ENCODE data around the gene MAP4K5. TPM values are rescaled to one million over a fixed set of nuclear protein-coding genes. Genes with fewer than 3 reads are reported as not detected.
"Not testable (repeated sequence)": the region's sequence is repeated elsewhere in the genome, so short reads cannot be mapped to it uniquely, and the experiment has no call there.

MAP4K5 gene
- total RNA-seq, 1 experiment from 2014 or later, result 42.8 TPM

DNA sequence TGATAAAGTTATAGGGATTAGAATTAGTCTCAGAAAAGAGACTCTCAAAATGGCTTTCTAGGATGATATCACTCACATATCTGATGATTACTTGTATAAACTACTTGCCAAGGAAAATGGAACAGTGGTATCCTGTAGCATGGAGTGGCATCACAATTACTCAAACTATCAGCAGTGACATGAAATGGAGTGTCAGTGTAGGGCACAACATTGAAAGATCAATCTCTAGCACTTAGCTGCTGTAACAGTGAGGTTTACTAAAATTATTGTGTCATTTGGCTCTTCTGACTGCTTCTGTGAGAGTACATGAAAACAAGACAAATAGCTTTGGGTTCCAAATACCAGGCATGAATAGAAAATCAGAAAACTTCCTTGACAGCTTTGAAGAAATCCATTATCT is 6.7 kb upstream of the MAP4K5 start:
- Mint-ChIP-seq H3K36me3 (peaks cover 21% of the 10 kb centered on the region), H3K4me3 (no peak overlapping the region), H3K27ac (no peak overlapping the region), H3K4me1 (peaks cover 4% of the 10 kb centered on the region; the same call in 1 of the 2 replicates), H3K27me3 (ENCODE audit: low read depth) (no peaks in the 10 kb centered on the region; the same call in 1 of the 2 replicates), H3K9me3 (peaks cover 23% of the 10 kb centered on the region)
- TF ChIP-seq HMGXB4 (CRISPR knock-in tag; IDR thresholded peaks at IDR 0.05) (no peak), EMX1 (CRISPR knock-in tag; IDR thresholded peaks at IDR 0.05) (no peak), GTF2I (CRISPR knock-in tag; conservative IDR thresholded peaks at IDR 0.05) (no peak), MXD4 (CRISPR knock-in tag; IDR thresholded peaks at IDR 0.05; ENCODE audit: borderline replicate concordance) (no peak)
- TF ChIP-seq, protein P1, sequence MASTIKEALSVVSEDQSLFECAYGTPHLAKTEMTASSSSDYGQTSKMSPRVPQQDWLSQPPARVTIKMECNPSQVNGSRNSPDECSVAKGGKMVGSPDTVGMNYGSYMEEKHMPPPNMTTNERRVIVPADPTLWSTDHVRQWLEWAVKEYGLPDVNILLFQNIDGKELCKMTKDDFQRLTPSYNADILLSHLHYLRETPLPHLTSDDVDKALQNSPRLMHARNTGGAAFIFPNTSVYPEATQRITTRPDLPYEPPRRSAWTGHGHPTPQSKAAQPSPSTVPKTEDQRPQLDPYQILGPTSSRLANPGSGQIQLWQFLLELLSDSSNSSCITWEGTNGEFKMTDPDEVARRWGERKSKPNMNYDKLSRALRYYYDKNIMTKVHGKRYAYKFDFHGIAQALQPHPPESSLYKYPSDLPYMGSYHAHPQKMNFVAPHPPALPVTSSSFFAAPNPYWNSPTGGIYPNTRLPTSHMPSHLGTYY (CRISPR knock-in tag; IDR thresholded peaks at IDR 0.05), result no peak
- ATAC-seq (no peak), DNase-seq (ENCODE audit: low spot score) (no peak)
- ChIA-PET POLR2A (no interaction called here), CTCF (no interaction called here)

DNA sequence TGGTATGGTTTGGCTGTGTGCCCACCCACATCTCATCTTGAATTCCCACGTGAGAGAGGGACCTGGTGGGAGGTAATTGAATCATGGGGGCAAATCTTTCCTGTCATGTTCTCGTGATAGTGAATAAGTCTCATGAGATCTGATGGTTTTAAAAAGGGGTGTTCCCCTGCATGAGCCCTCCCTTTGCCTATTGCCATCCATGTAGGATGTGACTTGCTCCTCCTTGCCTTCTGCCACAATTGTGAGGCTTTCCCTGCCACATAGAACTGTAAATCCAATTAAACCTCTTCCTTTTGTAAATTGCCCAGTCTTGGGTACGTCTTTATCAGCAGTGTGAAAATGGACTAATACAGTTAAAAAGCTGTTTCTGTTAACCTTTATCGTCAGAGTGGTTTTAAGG is 5.7 kb upstream of the MAP4K5 start:
- H3K27me3 Mint-ChIP-seq (ENCODE audit: low read depth); POLR2A ChIA-PET; H3K27ac Mint-ChIP-seq; H3K4me3 Mint-ChIP-seq; ATAC-seq; H3K4me1 Mint-ChIP-seq; CTCF ChIA-PET; DNase-seq (ENCODE audit: low spot score): not testable (repeated sequence)
- peaks cover 21% of the 10 kb centered on the region for H3K36me3 Mint-ChIP-seq
- peaks cover 23% of the 10 kb centered on the region for H3K9me3 Mint-ChIP-seq

DNA sequence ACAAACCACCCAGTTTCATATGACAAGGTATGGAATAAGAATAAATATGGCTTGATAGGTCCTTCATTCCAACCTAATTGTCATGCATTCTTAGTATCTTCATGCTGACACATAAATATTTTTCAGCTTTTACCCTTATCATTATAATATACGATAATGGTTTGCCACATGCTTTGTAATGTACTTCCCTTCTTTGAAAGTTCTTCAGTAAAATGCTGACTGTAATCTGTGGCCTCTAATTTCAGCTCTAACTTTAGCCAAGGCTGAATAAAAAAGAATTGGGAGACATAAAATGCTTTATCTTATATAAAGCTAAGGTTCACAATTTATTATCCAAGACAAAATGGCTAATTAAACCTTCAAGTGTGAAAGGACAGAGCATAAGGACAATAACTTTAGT is 2.6 kb upstream of the MAP4K5 start:
- H3K27ac Mint-ChIP-seq, result no peak overlapping the region
- no peaks in the 10 kb centered on the region; the same call in 1 of the 2 replicates for H3K27me3 Mint-ChIP-seq (ENCODE audit: low read depth)
- ChIA-PET CTCF (no interaction called here), POLR2A (no interaction called here)
- ATAC-seq, result no peak
- no peak for DNase-seq (ENCODE audit: low spot score)
- peaks cover 19% of the 10 kb centered on the region for H3K4me1 Mint-ChIP-seq
- H3K4me3 Mint-ChIP-seq, result no peak overlapping the region
- H3K9me3 Mint-ChIP-seq, result peaks cover 23% of the 10 kb centered on the region
- H3K36me3 Mint-ChIP-seq, result peaks cover 21% of the 10 kb centered on the region
- TF ChIP-seq ESRRA (CRISPR knock-in tag; IDR thresholded peaks at IDR 0.05; ENCODE audit: borderline replicate concordance) (no peak), ZNF263 (CRISPR knock-in tag; IDR thresholded peaks at IDR 0.05; ENCODE audit: low read depth) (no peak), ZSCAN18 (CRISPR knock-in tag; IDR thresholded peaks at IDR 0.05) (no peak), FOXP4 (CRISPR knock-in tag; IDR thresholded peaks at IDR 0.05) (no peak), RELA (CRISPR knock-in tag; IDR thresholded peaks at IDR 0.05; ENCODE audit: borderline replicate concordance) (no peak), NFYB (CRISPR knock-in tag; conservative IDR thresholded peaks at IDR 0.05; ENCODE audit: low read depth) (no peak), ZNF425 (CRISPR knock-in tag; conservative IDR thresholded peaks at IDR 0.05) (no peak), USF2 (CRISPR knock-in tag; IDR thresholded peaks at IDR 0.05) (no peak), IRF2 (CRISPR knock-in tag; IDR thresholded peaks at IDR 0.05; ENCODE audit: borderline replicate concordance, low read depth) (no peak), NR2C2 (CRISPR knock-in tag; IDR thresholded peaks at IDR 0.05) (no peak), ZNF423 (CRISPR knock-in tag; IDR thresholded peaks at IDR 0.05) (no peak)
- TF ChIP-seq, protein P2, sequence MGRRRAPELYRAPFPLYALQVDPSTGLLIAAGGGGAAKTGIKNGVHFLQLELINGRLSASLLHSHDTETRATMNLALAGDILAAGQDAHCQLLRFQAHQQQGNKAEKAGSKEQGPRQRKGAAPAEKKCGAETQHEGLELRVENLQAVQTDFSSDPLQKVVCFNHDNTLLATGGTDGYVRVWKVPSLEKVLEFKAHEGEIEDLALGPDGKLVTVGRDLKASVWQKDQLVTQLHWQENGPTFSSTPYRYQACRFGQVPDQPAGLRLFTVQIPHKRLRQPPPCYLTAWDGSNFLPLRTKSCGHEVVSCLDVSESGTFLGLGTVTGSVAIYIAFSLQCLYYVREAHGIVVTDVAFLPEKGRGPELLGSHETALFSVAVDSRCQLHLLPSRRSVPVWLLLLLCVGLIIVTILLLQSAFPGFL (CRISPR knock-in tag; IDR thresholded peaks at IDR 0.05; ENCODE audit: borderline replicate concordance), result no peak
